ENCODE data around the gene CASP10. TPM values are rescaled to one million over a fixed set of nuclear protein-coding genes. Genes with fewer than 3 reads are reported as not detected.

The CASP10 gene
- total and polyA plus RNA-seq, 2 of the 8 experiments (the other 6 are each of a cell fraction or from before 2014, with no cell fraction given), result 2.3 to 4.0 TPM

GRCh38 chr2:201171259-201171814 lies 11.6 kb upstream of the CASP10 start:
- no peak overlapping the region for H2BK120ac ChIP-seq (replicated peaks; ENCODE audit: low read depth, low read length)
- H3K36me3 ChIP-seq (ENCODE audit: control insufficient read depth in 2 of 4, insufficient read depth in 4 of 4, low read length in 3 of 4), result peaks cover 0 to 5% (median 0%) of the 10 kb centered on the region in 4 experiments; a peak in 1 of 8 replicates
- FAIRE-seq (no peak), DNase-seq (ENCODE audit: low read depth in 1 of 2, low spot score in 2 of 2) (no peak)
- H3K56ac ChIP-seq (replicated peaks; ENCODE audit: insufficient read length, low read depth, low read length), result no peak overlapping the region
- no peak overlapping the region for H2BK20ac ChIP-seq (ENCODE audit: low read length)
- no peak overlapping the region for H2BK5ac ChIP-seq (ENCODE audit: low read depth, low read length)
- H3K23ac ChIP-seq (ENCODE audit: insufficient read length), result no peak overlapping the region
- no peak overlapping the region for H4K5ac ChIP-seq (ENCODE audit: insufficient read length, low read depth, low read length)
- no peak overlapping the region for H2BK15ac ChIP-seq (ENCODE audit: low read length)
- no peak overlapping the region for H3K14ac ChIP-seq (ENCODE audit: insufficient read length)
- H3K79me1 ChIP-seq (ENCODE audit: low read depth, low read length), result no peaks in the 10 kb centered on the region
- ChIA-PET CTCF (ENCODE audit: partially characterized antibody) (interaction anchor here (0.6 to 1.9 kb wide), 6 partner anchors 13 to 429 kb away, joined by 3 to 12 read pairs (median 4); no protein-coding TSS in a partner anchor), POLR2A (ENCODE audit: partially characterized antibody) (interaction anchor here (0.6 to 0.7 kb wide), 2 partner anchors 26 to 264 kb away, joined by 3 to 5 read pairs; no protein-coding TSS in a partner anchor)
- H3K23me2 ChIP-seq (ENCODE audit: low read depth, low read length), result no peaks in the 10 kb centered on the region
- H2BK12ac ChIP-seq (ENCODE audit: low read depth, low read length), result no peak overlapping the region
- H3K4me2 ChIP-seq (ENCODE audit: insufficient read depth in 1 of 2, low read depth in 2 of 2, low read length in 2 of 2), result no peak overlapping the region
- H2AK5ac ChIP-seq (ENCODE audit: low read depth, low read length), result no peak overlapping the region
- no peak overlapping the region for H3K27ac ChIP-seq (ENCODE audit: low read depth, low read length)
- H3K4me3 ChIP-seq (ENCODE audit: extremely low read depth in 1 of 4, insufficient read depth in 2 of 4, low read depth in 3 of 4, low read length in 4 of 4), result no peak overlapping the region
- H4K91ac ChIP-seq (replicated peaks; ENCODE audit: insufficient read length, low read length), result no peak overlapping the region
- H3K27me3 ChIP-seq (replicated peaks in 1 of 4; ENCODE audit: control insufficient read depth in 3 of 4, extremely low read depth in 1 of 4, insufficient read depth in 3 of 4, low read length in 3 of 4), result no peaks in the 10 kb centered on the region
- no peak overlapping the region for H3K4ac ChIP-seq (replicated peaks; ENCODE audit: insufficient read length, low read depth, low read length)
- 80% methylated on average over 6 of the region's 6 CpGs; no CpG with 5 or more reads in 1 of the 2 experiments for WGBS, 2 experiments (ENCODE audit: extremely low coverage in 1 of 2, insufficient coverage in 1 of 2, insufficient read length in 1 of 2, insufficient replicate concordance in 2 of 2, low coverage in 1 of 2, low lambda C conversion rate in 2 of 2, missing lambda C conversion rate in 1 of 2)
- no peaks in the 10 kb centered on the region for H4K20me1 ChIP-seq (replicated peaks in 1 of 2; ENCODE audit: control insufficient read depth in 1 of 2, insufficient read depth in 2 of 2, low read length in 2 of 2)
- H3K9me3 ChIP-seq (ENCODE audit: insufficient read depth in 2 of 2, low read depth in 1 of 2, low read length in 1 of 2), result peaks cover 0 to 10% of the 10 kb centered on the region in 2 experiments; a peak in 2 of 4 replicates
- no peak overlapping the region for H3K9ac ChIP-seq (replicated peaks in 1 of 4; ENCODE audit: extremely low read depth in 1 of 4, low read depth in 3 of 4, low read length in 3 of 4)
- no peak overlapping the region for H3K18ac ChIP-seq (ENCODE audit: extremely low read depth, low read length)
- no peak overlapping the region for H4K8ac ChIP-seq (ENCODE audit: extremely low read depth, insufficient read depth, low read length)
- no peak overlapping the region for H2AFZ ChIP-seq (ENCODE audit: low read length)
- no peaks in the 10 kb centered on the region for H3K79me2 ChIP-seq (ENCODE audit: control insufficient read depth in 1 of 2, insufficient read depth in 2 of 2, low read length in 2 of 2)
- H3K4me1 ChIP-seq (replicated peaks in 1 of 4; ENCODE audit: control insufficient read depth in 3 of 4, insufficient read depth in 4 of 4, low read length in 3 of 4), result no peaks in the 10 kb centered on the region
- no peak for TF ChIP-seq PHF8 (conservative IDR thresholded peaks at IDR 0.05; ENCODE audit: low read depth, low read length)
- TF ChIP-seq KDM1A (IDR thresholded peaks at IDR 0.05; ENCODE audit: borderline replicate concordance, low read length), result no peak
- no peak for TF ChIP-seq BRCA1 (IDR thresholded peaks at IDR 0.05; ENCODE audit: low read depth, low read length)
- TF ChIP-seq SIRT6 (IDR thresholded peaks at IDR 0.05; ENCODE audit: low read length), result no peak
- TF ChIP-seq RNF2 (IDR thresholded peaks at IDR 0.05; ENCODE audit: borderline replicate concordance, low read depth, low read length, missing control alignments, poor library complexity, severe bottlenecking), result no peak
- no peak for TF ChIP-seq BCL11A (IDR thresholded peaks at IDR 0.05; ENCODE audit: low read depth in 2 of 2, low read length in 2 of 2)
- TF ChIP-seq ASH2L (IDR thresholded peaks at IDR 0.05; ENCODE audit: low read length), result no peak
- no peak for TF ChIP-seq SP1 (IDR thresholded peaks at IDR 0.05; ENCODE audit: low read depth, low read length)
- TF ChIP-seq NANOG (IDR thresholded peaks at IDR 0.05; ENCODE audit: insufficient read depth, low read depth, low read length, poor library complexity, severe bottlenecking), result no peak
- no peak for TF ChIP-seq SUZ12 (IDR thresholded peaks at IDR 0.05; ENCODE audit: low read length)
- no peak for TF ChIP-seq RBBP5 (IDR thresholded peaks at IDR 0.05; ENCODE audit: borderline replicate concordance, low read depth, low read length)
- no peak for TF ChIP-seq POLR2AphosphoS5 (IDR thresholded peaks at IDR 0.05; ENCODE audit: low read depth, low read length)
- no peak for TF ChIP-seq EP300 (IDR thresholded peaks at IDR 0.05; ENCODE audit: borderline replicate concordance in 1 of 2, low read depth in 2 of 2, low read length in 2 of 2)

Data from H1 (cell line).